ENCODE data around the gene CNTN5. TPM values are rescaled to one million over a fixed set of nuclear protein-coding genes. Genes with fewer than 3 reads are reported as not detected.

Gene CNTN5
- total RNA-seq, 2 donors from 2014 or later = not detected

DNA sequence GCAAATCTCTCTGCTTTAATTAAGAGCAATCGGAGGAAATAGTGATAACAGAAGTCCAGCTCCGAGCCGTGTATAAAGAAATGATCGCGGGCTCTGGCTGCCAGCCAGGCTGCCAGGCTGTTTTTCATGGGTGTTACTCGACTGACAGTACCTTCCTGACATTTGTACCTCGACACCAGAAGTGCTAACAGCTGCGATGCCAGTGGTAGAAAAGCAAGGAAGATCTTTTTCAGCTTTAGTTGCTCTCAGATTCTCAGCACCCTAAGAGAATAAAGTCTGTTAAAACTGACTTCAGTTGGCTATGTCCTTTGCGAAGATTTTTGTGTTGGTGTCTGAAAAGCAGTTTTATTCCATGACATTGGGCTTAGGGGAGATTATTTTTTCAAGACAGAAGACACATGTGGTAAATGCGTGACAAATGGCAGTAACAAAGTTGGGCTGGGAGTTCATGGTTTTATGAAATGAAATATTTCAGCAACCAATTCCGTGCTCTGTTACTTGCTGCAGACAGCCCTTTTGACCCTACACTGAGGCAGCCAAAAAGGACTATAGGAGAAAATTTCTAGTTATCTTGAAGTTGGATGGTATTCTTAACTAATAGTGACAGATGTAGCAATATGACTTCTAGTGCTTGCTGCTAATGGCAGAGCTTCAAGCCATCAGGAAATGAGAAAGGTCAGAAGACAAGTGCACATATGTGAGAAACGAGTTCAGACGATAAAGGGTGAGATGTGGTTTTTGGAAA, 296.2 kb downstream of the CNTN5 start:
- Mint-ChIP-seq H3K36me3 (no peaks in the 10 kb centered on the region), H3K9me3 (peaks cover 27 to 34% of the 10 kb centered on the region in 2 donors), H3K27ac (no peak overlapping the region)
- no peak for DNase-seq (ENCODE audit: low spot score in 2 of 2)
- ATAC-seq = no peak

GRCh38 chr11:99320769-99321290, 300.1 kb downstream of the CNTN5 start:
- ATAC-seq (no peak), DNase-seq (ENCODE audit: low spot score in 2 of 2) (no peak)
- H3K27ac Mint-ChIP-seq = no peak overlapping the region
- H3K9me3 Mint-ChIP-seq = peaks cover 18 to 25% of the 10 kb centered on the region in 2 donors
- no peaks in the 10 kb centered on the region for H3K36me3 Mint-ChIP-seq

DNA sequence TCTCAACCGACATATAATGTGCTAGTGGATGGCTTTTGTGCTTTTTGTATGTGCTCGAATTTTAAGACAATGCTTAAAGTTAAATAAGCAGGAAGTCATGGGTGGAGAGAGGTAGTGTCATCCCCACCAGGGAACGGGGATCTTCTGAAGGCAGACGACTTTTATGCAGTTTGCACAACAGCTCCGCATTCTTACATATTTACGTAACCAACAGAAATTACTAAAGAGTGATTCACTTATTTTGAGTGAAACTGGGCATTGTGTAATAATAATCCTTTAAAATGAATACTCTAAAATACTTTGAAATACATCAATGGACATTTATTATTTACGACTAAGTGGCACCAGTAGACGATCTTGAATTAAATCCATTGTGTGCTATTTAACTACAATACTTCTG, 305.1 kb downstream of the CNTN5 start:
- ATAC-seq (no peak), DNase-seq (ENCODE audit: low spot score in 2 of 2) (no peak)
- Mint-ChIP-seq H3K9me3 (peaks cover 9 to 17% of the 10 kb centered on the region in 2 donors), H3K27ac (no peak overlapping the region), H3K36me3 (no peaks in the 10 kb centered on the region)

DNA sequence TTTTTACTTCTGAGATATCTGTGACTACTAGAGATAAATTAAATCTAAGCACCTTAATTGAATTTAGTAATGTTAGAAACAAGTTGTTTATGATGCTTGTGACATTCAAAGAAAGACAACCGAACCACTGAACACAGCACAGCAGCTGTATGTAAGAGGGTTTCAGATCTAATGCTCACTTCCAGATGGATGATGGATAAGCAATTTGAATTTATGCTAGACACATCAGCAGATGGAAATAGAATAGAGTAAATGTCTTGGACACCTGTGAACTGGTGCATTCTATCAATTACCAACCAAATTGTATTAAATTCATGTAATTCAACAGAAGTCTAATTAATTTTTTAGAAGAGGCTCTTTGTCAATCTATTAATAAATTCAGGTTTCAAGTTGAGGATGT, 306.3 kb downstream of the CNTN5 start:
- H3K36me3 Mint-ChIP-seq = no peaks in the 10 kb centered on the region

DNA sequence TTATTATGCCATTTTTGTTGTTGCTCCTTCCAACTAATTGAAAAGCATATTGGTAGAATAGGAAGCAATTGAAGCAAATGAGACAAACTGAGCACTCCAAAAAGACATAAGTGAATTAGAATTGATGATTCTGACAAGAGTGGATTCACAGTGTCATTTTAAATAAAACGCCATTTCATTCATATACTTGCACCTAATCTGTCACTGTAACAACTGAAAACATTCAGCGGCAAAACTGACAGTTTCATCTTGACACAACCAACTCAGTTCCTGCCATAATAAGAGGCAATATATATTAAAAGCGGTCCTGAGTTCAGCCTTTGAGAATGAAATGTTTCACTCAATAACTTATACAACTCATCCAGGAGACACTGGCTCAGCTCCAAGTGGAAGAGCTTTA, 306.8 kb downstream of the CNTN5 start:
- no peaks in the 10 kb centered on the region for H3K36me3 Mint-ChIP-seq
- ATAC-seq = no peak
- H3K27ac Mint-ChIP-seq = no peak overlapping the region
- peaks cover 9 to 10% of the 10 kb centered on the region in 2 donors for H3K9me3 Mint-ChIP-seq
- no peak for DNase-seq (ENCODE audit: low spot score in 2 of 2)

More for the DNA sequence above, 306.3 kb downstream of the CNTN5 start:
- ATAC-seq = no peak
- Mint-ChIP-seq H3K9me3 (peaks cover 9 to 10% of the 10 kb centered on the region in 2 donors), H3K27ac (no peak overlapping the region)
- DNase-seq (ENCODE audit: low spot score in 2 of 2) = no peak

DNA sequence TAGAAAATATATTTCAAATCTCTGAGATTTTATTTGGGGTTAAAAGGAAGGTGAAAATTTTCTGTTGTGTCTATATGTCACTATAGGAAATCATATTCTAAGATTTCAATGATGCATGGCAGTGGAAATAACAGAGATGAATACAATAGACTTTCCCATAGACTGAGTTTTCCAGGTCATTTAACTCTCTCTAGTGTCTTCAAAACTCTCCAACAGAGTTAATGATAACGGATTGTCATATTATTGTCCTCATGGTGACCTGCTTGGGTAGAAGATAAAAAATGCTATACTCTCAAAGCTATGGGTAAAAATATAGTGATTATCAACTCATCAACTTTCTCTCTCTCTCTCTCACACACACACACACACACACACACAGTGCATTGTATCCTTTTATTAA, 312.9 kb downstream of the CNTN5 start:
- DNase-seq (ENCODE audit: low spot score in 2 of 2) (no peak), ATAC-seq (no peak)
- Mint-ChIP-seq H3K9me3 (peaks cover 7 to 9% of the 10 kb centered on the region in 2 donors), H3K27ac (no peak overlapping the region), H3K36me3 (no peaks in the 10 kb centered on the region)

GRCh38 chr11:99343117-99343516, 322.4 kb downstream of the CNTN5 start:
- ATAC-seq = no peak
- no peak for DNase-seq (ENCODE audit: low spot score in 2 of 2)
- peaks cover 28 to 30% of the 10 kb centered on the region in 2 donors for H3K9me3 Mint-ChIP-seq
- H3K36me3 Mint-ChIP-seq = no peaks in the 10 kb centered on the region
- H3K27ac Mint-ChIP-seq = no peak overlapping the region

DNA sequence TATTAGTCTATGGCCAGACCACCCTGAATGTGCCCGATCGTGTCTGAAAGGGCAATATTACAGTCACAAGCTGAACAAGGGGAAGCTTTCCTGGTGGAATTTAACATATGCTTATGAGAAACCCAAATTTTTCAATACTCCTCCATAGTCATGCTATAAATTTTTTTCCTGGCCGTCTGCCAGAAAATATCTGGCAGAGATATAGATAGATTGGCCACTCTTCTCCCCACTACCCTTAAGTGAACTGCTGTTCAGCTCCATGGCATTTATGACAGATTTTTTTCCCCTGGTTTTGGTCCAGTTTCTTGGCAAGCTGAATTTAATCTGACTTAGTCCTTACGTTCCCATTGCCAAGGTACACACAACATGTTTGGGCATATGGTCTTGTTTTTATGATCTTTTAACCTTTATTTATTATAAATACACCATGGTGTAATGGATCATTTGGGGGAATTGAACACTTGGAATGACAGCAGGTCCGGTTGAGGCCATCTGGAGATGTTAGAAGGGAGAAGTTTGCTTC, 328.5 kb downstream of the CNTN5 start:
- H3K36me3 Mint-ChIP-seq = no peaks in the 10 kb centered on the region
- H3K9me3 Mint-ChIP-seq = peaks cover 0 to 12% of the 10 kb centered on the region in 2 donors
- H3K27ac Mint-ChIP-seq = no peak overlapping the region
- DNase-seq (ENCODE audit: low spot score in 2 of 2) = no peak
- no peak for ATAC-seq

GRCh38 chr11:99351624-99352023, 330.9 kb downstream of the CNTN5 start:
- DNase-seq (ENCODE audit: low spot score in 2 of 2) (no peak), ATAC-seq (no peak)
- Mint-ChIP-seq H3K36me3 (no peaks in the 10 kb centered on the region), H3K9me3 (peaks cover 8 to 14% of the 10 kb centered on the region in 2 donors), H3K27ac (no peak overlapping the region)

- Mint-ChIP-seq H3K9me3 (peaks cover 8 to 12% of the 10 kb centered on the region in 2 donors), H3K27ac (no peak overlapping the region), H3K36me3 (no peaks in the 10 kb centered on the region)
- no peak for DNase-seq (ENCODE audit: low spot score in 2 of 2)
- ATAC-seq = no peak
Observed at GRCh38 chr11:99352642-99353041, 331.9 kb downstream of the CNTN5 start.

- H3K36me3 Mint-ChIP-seq = no peaks in the 10 kb centered on the region
- peaks cover 5 to 6% of the 10 kb centered on the region in 2 donors for H3K9me3 Mint-ChIP-seq
- ATAC-seq (no peak), DNase-seq (ENCODE audit: low spot score in 2 of 2) (no peak)
- H3K27ac Mint-ChIP-seq = no peak overlapping the region
Observed at GRCh38 chr11:99366546-99366945, 345.8 kb downstream of the CNTN5 start.

- no peaks in the 10 kb centered on the region for H3K36me3 Mint-ChIP-seq
- no peak for DNase-seq (ENCODE audit: low spot score in 2 of 2)
- no peak for ATAC-seq
- no peak overlapping the region for H3K27ac Mint-ChIP-seq
- H3K9me3 Mint-ChIP-seq = peaks cover 3 to 4% of the 10 kb centered on the region in 2 donors
Observed at GRCh38 chr11:99368583-99368982, 347.8 kb downstream of the CNTN5 start.

GRCh38 chr11:99370549-99371216, 349.9 kb downstream of the CNTN5 start:
- Mint-ChIP-seq H3K9me3 (peaks cover 6 to 10% of the 10 kb centered on the region in 2 donors), H3K27ac (no peak overlapping the region), H3K36me3 (peaks cover 0 to 6% of the 10 kb centered on the region in 2 donors)
- DNase-seq (ENCODE audit: low spot score in 2 of 2) (no peak), ATAC-seq (no peak)

- no peak for ATAC-seq
- no peak overlapping the region for H3K27ac Mint-ChIP-seq
- peaks cover 6 to 10% of the 10 kb centered on the region in 2 donors for H3K9me3 Mint-ChIP-seq
- no peak for DNase-seq (ENCODE audit: low spot score in 2 of 2)
- H3K36me3 Mint-ChIP-seq = peaks cover 0 to 6% of the 10 kb centered on the region in 2 donors
Observed at GRCh38 chr11:99371257-99371656, 350.5 kb downstream of the CNTN5 start.

- H3K9me3 Mint-ChIP-seq = peaks cover 5 to 7% of the 10 kb centered on the region in 2 donors
- DNase-seq (ENCODE audit: low spot score in 2 of 2) = no peak
- H3K27ac Mint-ChIP-seq = no peak overlapping the region
- H3K36me3 Mint-ChIP-seq = peaks cover 0 to 6% of the 10 kb centered on the region in 2 donors
- ATAC-seq = no peak
Observed at GRCh38 chr11:99376463-99376862, 355.7 kb downstream of the CNTN5 start.

DNA sequence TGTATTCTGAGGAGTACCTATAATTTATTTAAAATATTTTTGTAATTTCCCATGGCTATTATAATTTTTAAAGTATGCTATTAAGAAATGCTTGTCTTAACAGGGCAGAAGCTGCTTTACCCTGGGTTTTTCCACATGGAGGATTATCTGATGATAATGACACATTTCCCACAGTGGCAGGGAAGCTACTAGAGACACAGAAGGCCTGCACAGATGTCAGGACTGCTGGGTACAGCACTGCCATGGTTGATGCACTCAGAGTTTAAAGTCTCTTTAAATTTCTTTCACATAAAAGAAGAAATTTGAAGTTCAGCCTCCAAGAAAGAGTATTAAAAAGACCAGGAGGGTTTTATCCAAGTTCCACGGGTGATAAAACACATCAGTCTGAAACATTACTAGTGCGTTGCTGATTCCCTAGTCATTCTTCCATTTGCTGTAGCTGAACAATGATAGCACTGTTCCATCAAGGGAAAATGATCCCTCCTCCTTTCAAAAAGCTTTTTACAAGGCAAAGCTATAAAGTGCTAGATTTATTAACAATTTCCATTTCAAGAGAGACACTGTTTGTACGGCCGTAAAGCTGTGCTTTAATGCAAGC, 363.0 kb downstream of the CNTN5 start:
- Mint-ChIP-seq H3K27ac (no peak overlapping the region), H3K36me3 (no peaks in the 10 kb centered on the region), H3K9me3 (peaks cover 4 to 7% of the 10 kb centered on the region in 2 donors)
- DNase-seq (ENCODE audit: low spot score in 2 of 2) = no peak
- ATAC-seq = no peak

DNA sequence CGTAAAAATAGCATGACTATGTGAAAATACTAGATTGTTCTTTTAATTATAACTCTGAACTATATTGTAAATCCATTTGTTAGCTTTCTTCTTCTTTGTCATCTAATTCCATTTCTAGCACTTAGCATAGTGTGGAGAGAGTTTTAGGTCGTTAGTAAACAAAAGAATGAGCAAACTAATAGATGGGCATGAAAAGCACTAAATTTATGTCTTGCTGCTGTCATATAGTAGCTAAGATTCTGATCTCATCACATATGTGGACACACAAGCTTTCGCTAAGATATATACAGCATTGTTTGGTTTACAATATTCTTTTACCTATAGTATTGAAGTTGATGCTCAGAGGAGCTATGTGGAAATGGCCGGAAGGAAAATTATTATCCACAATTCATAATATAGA, 370.5 kb downstream of the CNTN5 start:
- Mint-ChIP-seq H3K27ac (no peak overlapping the region), H3K9me3 (peaks cover 4 to 9% of the 10 kb centered on the region in 2 donors), H3K36me3 (no peaks in the 10 kb centered on the region)
- ATAC-seq (no peak), DNase-seq (ENCODE audit: low spot score in 2 of 2) (no peak)
